Duodenal mucosa (tissue), 2 donors: Measurements from ENCODE around the gene ADAMTS7.

Source experiments
- H3K27ac ChIP-seq: one replicate; pipeline ENCODE4 v1.7.0; 2013; ENCODE audit warnings: low read depth, low read length
- H3K27me3 ChIP-seq, 2 donors: one replicate each; pipeline ENCODE4 v1.7.0; 2013; ENCODE audit warnings: low read length in 2 of 2, control low read depth in 1 of 2; ENCODE audit not compliant: insufficient read depth in 2 of 2, control insufficient read depth in 1 of 2
- H3K36me3 ChIP-seq, 2 donors: one replicate each; pipeline ENCODE4 v1.7.0; 2013; ENCODE audit warnings: low read length in 2 of 2, control low read depth in 1 of 2; ENCODE audit not compliant: insufficient read depth in 2 of 2, control insufficient read depth in 1 of 2
- H3K4me1 ChIP-seq, 2 donors: one replicate each; pipeline ENCODE4 v1.7.0; 2013; ENCODE audit warnings: low read length in 2 of 2, control low read depth in 1 of 2; ENCODE audit not compliant: insufficient read depth in 2 of 2, control insufficient read depth in 1 of 2
- H3K4me3 ChIP-seq, 2 donors: one replicate each; pipeline ENCODE4 v1.7.0; 2013; ENCODE audit warnings: low read length in 2 of 2, low read depth in 1 of 2
- H3K9ac ChIP-seq, 2 donors: one replicate each; pipeline ENCODE4 v1.7.0; 2013; ENCODE audit warnings: low read length in 2 of 2, low read depth in 1 of 2
- H3K9me3 ChIP-seq, 2 donors: one replicate each; pipeline ENCODE4 v1.7.0; 2013; ENCODE audit warnings: low read length in 2 of 2, control low read depth in 1 of 2; ENCODE audit not compliant: control insufficient read depth in 1 of 2

The ADAMTS7 gene

GRCh38 chr15:78830514-78831228 is 19.4 kb upstream of the ADAMTS7 start:
- Histone ChIP-seq H3K4me3 (no peak overlapping the region), H3K27me3 (peaks cover 4 to 9% of the 10 kb centered on the region in 2 donors), H3K36me3 (no peaks in the 10 kb centered on the region), H3K9me3 (no peaks in the 10 kb centered on the region), H3K9ac (no peak overlapping the region), H3K4me1 (no peaks in the 10 kb centered on the region), H3K27ac (no peak overlapping the region)

- Histone ChIP-seq H3K4me3 (no peak overlapping the region), H3K9ac (no peak overlapping the region), H3K36me3 (no peaks in the 10 kb centered on the region), H3K27me3 (peaks cover 4 to 9% of the 10 kb centered on the region in 2 donors), H3K27ac (no peak overlapping the region), H3K4me1 (no peaks in the 10 kb centered on the region), H3K9me3 (no peaks in the 10 kb centered on the region)
Observed at GRCh38 chr15:78828920-78829319, 17.7 kb upstream of the ADAMTS7 start.

- H3K4me3 ChIP-seq, result no peak overlapping the region
- no peaks in the 10 kb centered on the region for H3K36me3 ChIP-seq
- no peaks in the 10 kb centered on the region for H3K27me3 ChIP-seq
- H3K9ac ChIP-seq, result no peak overlapping the region
- H3K27ac ChIP-seq, result no peak overlapping the region
- no peaks in the 10 kb centered on the region for H3K4me1 ChIP-seq
- no peaks in the 10 kb centered on the region for H3K9me3 ChIP-seq
Observed at GRCh38 chr15:78822514-78822913, 11.2 kb upstream of the ADAMTS7 start.

GRCh38 chr15:78811825-78812183 is 540 bp upstream of the ADAMTS7 start:
- H3K4me3 ChIP-seq, result peak overlapping the region; percentile 51 to 54
- peaks cover 0 to 5% of the 10 kb centered on the region in 2 donors for H3K9me3 ChIP-seq
- H3K9ac ChIP-seq, result peak overlapping the region in 1 of 2 donors; percentile 49
- H3K36me3 ChIP-seq, result no peaks in the 10 kb centered on the region
- peak overlapping the region; percentile 48 for H3K27ac ChIP-seq
- peaks cover 4 to 8% of the 10 kb centered on the region in 2 donors for H3K4me1 ChIP-seq
- peaks cover 21 to 31% of the 10 kb centered on the region in 2 donors for H3K27me3 ChIP-seq

- H3K27ac ChIP-seq, result peak overlapping the region; percentile 20
- peaks cover 21 to 31% of the 10 kb centered on the region in 2 donors for H3K27me3 ChIP-seq
- no peaks in the 10 kb centered on the region for H3K36me3 ChIP-seq
- H3K4me1 ChIP-seq, result peaks cover 4 to 8% of the 10 kb centered on the region in 2 donors
- H3K9ac ChIP-seq, result peak overlapping the region in 1 of 2 donors; percentile 25
- H3K4me3 ChIP-seq, result peak overlapping the region; percentile 54
- H3K9me3 ChIP-seq, result peaks cover 0 to 5% of the 10 kb centered on the region in 2 donors
Observed at GRCh38 chr15:78810362-78811123, 721 bp downstream of the ADAMTS7 start.

- Histone ChIP-seq H3K4me3 (peak overlapping the region; percentile 54), H3K9ac (no peak overlapping the region), H3K27me3 (peaks cover 21 to 31% of the 10 kb centered on the region in 2 donors), H3K36me3 (no peaks in the 10 kb centered on the region), H3K9me3 (peaks cover 0 to 5% of the 10 kb centered on the region in 2 donors), H3K4me1 (peaks cover 4 to 8% of the 10 kb centered on the region in 2 donors), H3K27ac (no peak overlapping the region)
Observed at GRCh38 chr15:78810003-78810361, 1.3 kb downstream of the ADAMTS7 start.

GRCh38 chr15:78808550-78808949 is 2.7 kb downstream of the ADAMTS7 start:
- H3K4me3 ChIP-seq, result no peak overlapping the region
- H3K36me3 ChIP-seq, result no peaks in the 10 kb centered on the region
- H3K9ac ChIP-seq, result no peak overlapping the region
- no peak overlapping the region for H3K27ac ChIP-seq
- H3K27me3 ChIP-seq, result peaks cover 21 to 28% of the 10 kb centered on the region in 2 donors
- peaks cover 0 to 5% of the 10 kb centered on the region in 2 donors for H3K9me3 ChIP-seq
- H3K4me1 ChIP-seq, result peaks cover 4 to 8% of the 10 kb centered on the region in 2 donors

- H3K9me3 ChIP-seq, result peaks cover 0 to 5% of the 10 kb centered on the region in 2 donors
- H3K27me3 ChIP-seq, result peaks cover 18 to 24% of the 10 kb centered on the region in 2 donors
- no peaks in the 10 kb centered on the region for H3K36me3 ChIP-seq
- no peak overlapping the region for H3K4me3 ChIP-seq
- H3K9ac ChIP-seq, result no peak overlapping the region
- H3K27ac ChIP-seq, result no peak overlapping the region
- H3K4me1 ChIP-seq, result peaks cover 4 to 8% of the 10 kb centered on the region in 2 donors
Observed at GRCh38 chr15:78807359-78807758, 3.9 kb downstream of the ADAMTS7 start.

GRCh38 chr15:78804391-78804792 is 6.9 kb downstream of the ADAMTS7 start:
- H3K4me3 ChIP-seq, result no peak overlapping the region
- H3K36me3 ChIP-seq, result no peaks in the 10 kb centered on the region
- no peak overlapping the region for H3K27ac ChIP-seq
- H3K9ac ChIP-seq, result no peak overlapping the region
- peaks cover 0 to 5% of the 10 kb centered on the region in 2 donors for H3K9me3 ChIP-seq
- no peaks in the 10 kb centered on the region for H3K4me1 ChIP-seq
- H3K27me3 ChIP-seq, result peaks cover 7 to 8% of the 10 kb centered on the region in 2 donors

GRCh38 chr15:78800806-78801205 is 10.5 kb downstream of the ADAMTS7 start:
- no peak overlapping the region for H3K9ac ChIP-seq
- no peak overlapping the region for H3K4me3 ChIP-seq
- H3K27ac ChIP-seq, result no peak overlapping the region
- H3K4me1 ChIP-seq, result no peaks in the 10 kb centered on the region
- H3K9me3 ChIP-seq, result no peaks in the 10 kb centered on the region
- no peaks in the 10 kb centered on the region for H3K27me3 ChIP-seq
- no peaks in the 10 kb centered on the region for H3K36me3 ChIP-seq
